H9 (cell line): Measurements from ENCODE around the gene TCOF1. TPM values are rescaled to one million over a fixed set of nuclear protein-coding genes. Genes with fewer than 3 reads are reported as not detected.
A peak's percentile ranks its signal among the peaks of the same experiment; 100 is the strongest.

ENCODE experiments used
- DNase-seq: peaks from one replicate; pipeline ENCODE4 v3.0.0-alpha.2; 2017
- H2AFZ ChIP-seq: one replicate; pipeline ENCODE4 v1.6.1; 2013; ENCODE audit warnings: mild to moderate bottlenecking, low read length, control low read depth, moderate library complexity
- H2AK5ac ChIP-seq: 2 replicates; pipeline ENCODE4 v1.6.1; 2013; ENCODE audit warnings: low read length, control low read depth, mixed read lengths; ENCODE audit not compliant: insufficient read length
- H2BK120ac ChIP-seq: one replicate; pipeline ENCODE4 v1.6.1; 2013; ENCODE audit warnings: low read depth, mild to moderate bottlenecking, low read length, control low read depth, inconsistent platforms; ENCODE audit not compliant: poor library complexity, severe bottlenecking
- H2BK12ac ChIP-seq: 2 replicates; pipeline ENCODE4 v1.6.1; 2013; ENCODE audit warnings: low read length, control low read depth, mixed read lengths, low read depth; ENCODE audit not compliant: insufficient read length
- H2BK15ac ChIP-seq: 2 replicates; pipeline ENCODE4 v1.6.1; 2013; ENCODE audit warnings: low read depth, low read length, control low read depth
- H2BK20ac ChIP-seq: one replicate; pipeline ENCODE4 v1.6.1; 2013; ENCODE audit warnings: low read depth, mild to moderate bottlenecking, low read length, control low read depth, inconsistent platforms; ENCODE audit not compliant: poor library complexity, severe bottlenecking
- H2BK5ac ChIP-seq: 2 replicates; pipeline ENCODE4 v1.6.1; 2013; ENCODE audit warnings: low read length, control low read depth, mixed read lengths; ENCODE audit not compliant: insufficient read length
- H3K14ac ChIP-seq: 2 replicates; pipeline ENCODE4 v1.6.1; 2013; ENCODE audit warnings: low read length, control low read depth; ENCODE audit not compliant: insufficient read depth
- H3K18ac ChIP-seq: 2 replicates; pipeline ENCODE4 v1.6.1; 2013; ENCODE audit warnings: low read depth, mild to moderate bottlenecking, mixed read lengths, low read length, control low read depth; ENCODE audit not compliant: insufficient read length
- H3K23ac ChIP-seq: 2 replicates; pipeline ENCODE4 v1.6.1; 2013; ENCODE audit warnings: low read length, control low read depth, mixed read lengths, low read depth; ENCODE audit not compliant: insufficient read length
- H3K23me2 ChIP-seq: 2 replicates; pipeline ENCODE4 v1.6.1; 2013; ENCODE audit warnings: low read depth, mild to moderate bottlenecking, mixed read lengths, low read length, control low read depth; ENCODE audit not compliant: insufficient read length, poor library complexity, severe bottlenecking
- H3K27ac ChIP-seq: 2 replicates; pipeline ENCODE4 v1.5.1; 2013; ENCODE audit warnings: low read length, control low read depth, mixed read lengths, low read depth; ENCODE audit not compliant: insufficient read length
- H3K27me3 ChIP-seq: 2 replicates; pipeline ENCODE4 v1.6.1; 2013; ENCODE audit warnings: low read length, control low read depth, inconsistent platforms; ENCODE audit not compliant: insufficient read depth
- H3K4ac ChIP-seq: 2 replicates; pipeline ENCODE4 v1.6.1; 2013; ENCODE audit warnings: low read depth, mild to moderate bottlenecking, control low read depth, inconsistent platforms, low read length, moderate library complexity
- H3K4me1 ChIP-seq: 2 replicates; pipeline ENCODE4 v1.6.1; 2013; ENCODE audit warnings: low read length, control low read depth, inconsistent platforms; ENCODE audit not compliant: insufficient read depth
- H3K4me2 ChIP-seq: 2 replicates; pipeline ENCODE4 v1.6.1; 2013; ENCODE audit warnings: low read length, control low read depth, mixed read lengths; ENCODE audit not compliant: insufficient read length, insufficient read depth
- H3K56ac ChIP-seq: 2 replicates; pipeline ENCODE4 v1.6.1; 2013; ENCODE audit warnings: low read depth, mild to moderate bottlenecking, mixed read lengths, low read length, control low read depth; ENCODE audit not compliant: insufficient read length
- H3K79me1 ChIP-seq: 2 replicates; pipeline ENCODE4 v1.6.1; 2013; ENCODE audit warnings: low read depth, mild to moderate bottlenecking, moderate library complexity, low read length, control low read depth, inconsistent platforms; ENCODE audit not compliant: insufficient read depth, poor library complexity, severe bottlenecking
- H3K79me2 ChIP-seq: 2 replicates; pipeline ENCODE4 v1.6.1; 2013; ENCODE audit warnings: low read length, control low read depth, inconsistent platforms; ENCODE audit not compliant: insufficient read depth
- H3K9ac ChIP-seq: 2 replicates; pipeline ENCODE4 v1.6.1; 2013; ENCODE audit warnings: low read length, control low read depth, mixed read lengths; ENCODE audit not compliant: insufficient read length; ENCODE audit errors: extremely low read depth
- H3K9me3 ChIP-seq: one replicate; pipeline ENCODE4 v1.6.1; 2013; ENCODE audit warnings: low read depth, low read length, inconsistent platforms; ENCODE audit not compliant: control insufficient read depth
- H3T11ph ChIP-seq: one replicate; pipeline ENCODE4 v1.6.1; 2013; ENCODE audit warnings: mild to moderate bottlenecking, low read length, control low read depth, inconsistent platforms
- H4K20me1 ChIP-seq: one replicate; pipeline ENCODE4 v1.6.1; 2013; ENCODE audit not compliant: control insufficient read depth, insufficient read length, insufficient read depth
- H4K5ac ChIP-seq: 2 replicates; pipeline ENCODE4 v1.6.1; 2013; ENCODE audit warnings: low read depth, mild to moderate bottlenecking, mixed read lengths, low read length, control low read depth; ENCODE audit not compliant: insufficient read length
- H4K8ac ChIP-seq: replicated peaks from 2 replicates; pipeline ENCODE4 v1.6.1; 2013; ENCODE audit warnings: low read length, control low read depth, mixed read lengths, low read depth; ENCODE audit not compliant: insufficient read length
- H4K91ac ChIP-seq: 2 replicates; pipeline ENCODE4 v1.6.1; 2013; ENCODE audit warnings: low read depth, mild to moderate bottlenecking, moderate library complexity, mixed read lengths, low read length, control low read depth; ENCODE audit not compliant: insufficient read length
- H3K27ac Mint-ChIP-seq, 3 experiments: 2 replicates in 2 of 3; 3 replicates in 1 of 3; pipeline ENCODE4 v1.8.0; 2020 to 2021; ENCODE audit warnings: mixed read lengths in 3 of 3, mild to moderate bottlenecking in 1 of 3, moderate library complexity in 1 of 3
- H3K27me3 Mint-ChIP-seq: 2 replicates; pipeline ENCODE4 v1.8.0; 2021; ENCODE audit warnings: low read depth, mild to moderate bottlenecking, moderate library complexity, mixed read lengths
- H3K36me3 Mint-ChIP-seq, 3 experiments: 2 replicates in 2 of 3; 3 replicates in 1 of 3; pipeline ENCODE4 v1.8.0; 2020 to 2021; ENCODE audit warnings: low read depth in 3 of 3, mixed read lengths in 3 of 3; ENCODE audit not compliant: insufficient read depth in 1 of 3
- H3K4me1 Mint-ChIP-seq, 2 experiments: 2 replicates each; pipeline ENCODE4 v1.8.0; 2020; ENCODE audit warnings: mixed read lengths in 2 of 2
- H3K4me3 Mint-ChIP-seq, 2 experiments: 2 replicates in 1 of 2; 3 replicates in 1 of 2; pipeline ENCODE4 v1.8.0; 2020 to 2021; ENCODE audit warnings: mild to moderate bottlenecking in 2 of 2, mixed read lengths in 2 of 2, moderate library complexity in 1 of 2
- H3K9me3 Mint-ChIP-seq, 2 experiments: 2 replicates in 1 of 2; 3 replicates in 1 of 2; pipeline ENCODE4 v1.8.0; 2020; ENCODE audit warnings: mild to moderate bottlenecking in 2 of 2, mixed read lengths in 2 of 2, moderate library complexity in 1 of 2
- WGBS: extraction: QIAGEN DNeasy Blood & Tissue Kit; methylation state at CpG from one replicate; pipeline ENCODE4 v1.1.7; 2013; ENCODE audit warnings: missing lambda C conversion rate, low lambda C conversion rate, mixed read lengths; ENCODE audit not compliant: insufficient read length; ENCODE audit errors: extremely low coverage; 5-methylcytosine and 5-hydroxymethylcytosine counted together
- total RNA-seq: library from RNA; stranded (reverse); gene quantifications from 2 replicates; pipeline ENCODE4 v1.2.1, GENCODE V29; 2021
- TF ChIP-seq, protein P1 (sequence below): fragments of 200-600 bp; sonication (generic); conservative IDR thresholded peaks from 3 replicates; pipeline ENCODE4 v1.8.0; 2021; ENCODE audit warnings: antibody characterized with exemption, mild to moderate bottlenecking

TCOF1 gene
- total RNA-seq, 1 experiment from 2014 or later, result 128 TPM

DNA sequence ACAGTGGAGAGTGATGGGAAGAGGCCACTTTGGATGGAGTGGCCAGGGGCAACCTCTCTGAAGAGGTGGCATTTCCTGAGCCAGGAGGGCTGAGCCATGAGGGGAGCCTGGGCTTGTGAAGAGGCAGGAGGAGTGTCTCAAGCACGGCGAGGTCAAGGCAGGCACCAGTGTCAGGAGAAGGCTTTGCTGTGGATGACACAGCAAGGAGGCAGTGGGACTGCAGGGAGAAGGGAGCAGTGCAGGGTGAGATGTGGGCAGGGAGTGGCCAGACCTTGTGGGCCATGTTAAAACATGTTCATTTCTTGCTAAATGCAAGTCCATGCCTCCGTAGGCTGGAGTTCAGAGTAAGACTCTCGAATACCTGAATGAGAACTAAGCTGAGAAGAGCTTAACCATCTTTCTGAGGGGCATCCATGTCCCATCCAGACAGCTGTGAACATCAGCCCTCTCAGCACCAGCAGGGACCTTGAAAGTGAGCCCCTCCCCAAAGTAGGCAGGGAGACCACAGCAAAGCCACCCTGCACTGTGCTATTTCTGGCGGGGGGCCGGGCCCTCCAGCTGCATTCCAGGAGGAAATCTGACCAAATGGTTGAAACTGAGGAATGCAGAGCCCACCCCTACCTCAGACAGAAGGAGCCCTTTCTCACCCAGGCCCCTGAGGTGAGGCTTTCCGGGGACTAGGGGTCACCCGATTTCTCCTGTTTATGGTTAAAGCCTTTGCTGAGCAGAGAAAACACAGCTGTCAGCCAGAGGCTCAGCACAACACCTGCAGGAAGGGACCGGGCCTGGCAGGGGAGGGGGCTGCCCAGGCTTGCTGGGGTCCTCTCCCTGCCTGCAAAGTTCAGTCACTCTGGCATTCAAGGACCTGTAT is 38.6 kb upstream of the TCOF1 start:
- Histone ChIP-seq H4K5ac (no peak overlapping the region), H3K18ac (no peak overlapping the region), H3K9me3 (no peaks in the 10 kb centered on the region), H2BK120ac (no peak overlapping the region), H4K91ac (no peak overlapping the region), H2BK12ac (no peak overlapping the region), H3K14ac (no peak overlapping the region), H3K79me2 (no peaks in the 10 kb centered on the region), H2BK15ac (no peak overlapping the region), H3K23me2 (no peaks in the 10 kb centered on the region), H3K9ac (no peak overlapping the region), H3K4ac (no peak overlapping the region), H2AK5ac (no peak overlapping the region), H3K4me1 (0 out of 2 replicates have a peak, but pooled peaks cover 2% of the 10 kb centered on the region), H2BK20ac (no peak overlapping the region), H3T11ph (no peak overlapping the region), H3K27ac (no peak overlapping the region), H3K27me3 (no peaks in the 10 kb centered on the region), H3K56ac (no peak overlapping the region), H2BK5ac (no peak overlapping the region), H4K8ac (no peak overlapping the region), H3K4me2 (no peak overlapping the region), H4K20me1 (no peaks in the 10 kb centered on the region), H3K23ac (no peak overlapping the region), H3K79me1 (no peaks in the 10 kb centered on the region), H2AFZ (no peak overlapping the region)
- TF ChIP-seq, protein P1, sequence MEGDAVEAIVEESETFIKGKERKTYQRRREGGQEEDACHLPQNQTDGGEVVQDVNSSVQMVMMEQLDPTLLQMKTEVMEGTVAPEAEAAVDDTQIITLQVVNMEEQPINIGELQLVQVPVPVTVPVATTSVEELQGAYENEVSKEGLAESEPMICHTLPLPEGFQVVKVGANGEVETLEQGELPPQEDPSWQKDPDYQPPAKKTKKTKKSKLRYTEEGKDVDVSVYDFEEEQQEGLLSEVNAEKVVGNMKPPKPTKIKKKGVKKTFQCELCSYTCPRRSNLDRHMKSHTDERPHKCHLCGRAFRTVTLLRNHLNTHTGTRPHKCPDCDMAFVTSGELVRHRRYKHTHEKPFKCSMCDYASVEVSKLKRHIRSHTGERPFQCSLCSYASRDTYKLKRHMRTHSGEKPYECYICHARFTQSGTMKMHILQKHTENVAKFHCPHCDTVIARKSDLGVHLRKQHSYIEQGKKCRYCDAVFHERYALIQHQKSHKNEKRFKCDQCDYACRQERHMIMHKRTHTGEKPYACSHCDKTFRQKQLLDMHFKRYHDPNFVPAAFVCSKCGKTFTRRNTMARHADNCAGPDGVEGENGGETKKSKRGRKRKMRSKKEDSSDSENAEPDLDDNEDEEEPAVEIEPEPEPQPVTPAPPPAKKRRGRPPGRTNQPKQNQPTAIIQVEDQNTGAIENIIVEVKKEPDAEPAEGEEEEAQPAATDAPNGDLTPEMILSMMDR, result no peak
- Mint-ChIP-seq H3K36me3 (no peaks in the 10 kb centered on the region), H3K4me1 (peaks cover 15 to 20% of the 10 kb centered on the region in 2 experiments), H3K9me3 (no peaks in the 10 kb centered on the region), H3K4me3 (no peak overlapping the region), H3K27me3 (no peaks in the 10 kb centered on the region; the same call in none of the 2 replicates), H3K27ac (peak overlapping the region in 2 of 3 experiments; percentile 40 to 74; a peak in 2 of 7 replicates)
- DNase-seq, result no peak
- WGBS, result no CpG with 5 or more reads among the region's 9 CpGs
